ENCODE results near the gene SYNDIG1. TPM values are rescaled to one million over a fixed set of nuclear protein-coding genes. Genes with fewer than 3 reads are reported as not detected.
A peak's percentile ranks its signal among the peaks of the same experiment; 100 is the strongest.

The SYNDIG1 gene
- total RNA-seq, 1 experiment from 2014 or later: not detected

DNA sequence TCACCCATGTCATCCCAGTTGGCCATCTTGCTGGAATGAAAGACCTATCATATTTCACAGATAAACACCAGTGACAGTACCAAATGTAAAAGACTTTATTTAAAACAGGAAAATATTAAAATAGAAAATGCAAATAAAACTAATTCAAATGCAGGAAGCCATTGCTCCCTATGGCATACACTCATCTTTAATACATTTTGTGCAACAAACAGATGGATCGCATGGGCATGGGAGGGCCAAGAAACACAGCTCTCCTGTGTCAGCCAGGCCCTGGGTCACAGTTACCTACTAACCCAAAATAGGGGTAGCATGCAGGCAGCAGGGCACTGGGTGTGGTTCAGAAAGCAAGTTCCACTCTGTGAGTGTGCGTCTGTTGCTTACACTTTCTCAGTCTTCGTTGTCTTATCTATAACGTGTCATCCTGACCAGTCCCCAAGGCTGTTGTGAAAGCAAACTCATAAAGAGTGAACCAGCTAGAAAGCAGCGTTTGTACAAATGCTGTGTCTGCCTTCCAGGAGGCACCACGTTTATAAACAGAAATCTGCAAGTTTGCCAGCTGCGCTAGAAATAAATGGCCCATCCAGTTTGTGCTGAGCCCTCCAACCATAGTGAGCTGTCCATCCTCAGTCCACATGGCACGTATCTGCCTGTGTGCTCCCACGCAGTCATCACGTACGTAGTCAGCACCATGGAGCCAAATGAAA, 180.5 kb downstream of the SYNDIG1 start:
- Histone ChIP-seq H3K9me3 (ENCODE audit: low read length) (no peaks in the 10 kb centered on the region), H3K4me2 (ENCODE audit: low read length) (peak overlapping the region; percentile 27), H3K27ac (ENCODE audit: low read length) (peak overlapping the region; percentile 53), H3F3A (ENCODE audit: low read length, unreplicated experiment) (no peaks in the 10 kb centered on the region), H3K9me2 (replicated peaks; ENCODE audit: low read length) (no peaks in the 10 kb centered on the region), H3K4me3 (ENCODE audit: low read length) (no peak overlapping the region), H3K4me1 (ENCODE audit: insufficient read depth, low read length) (peaks cover 38% of the 10 kb centered on the region), H3K79me2 (ENCODE audit: low read length) (no peaks in the 10 kb centered on the region), H2AFZ (ENCODE audit: low read length) (no peak overlapping the region), H3K9ac (ENCODE audit: low read length) (no peak overlapping the region), H4K20me1 (ENCODE audit: low read length) (no peaks in the 10 kb centered on the region), H3K36me3 (ENCODE audit: low read depth, low read length) (no peaks in the 10 kb centered on the region), H3K27me3 (ENCODE audit: low read length) (peaks cover 6% of the 10 kb centered on the region; the same call in 1 of the 2 replicates)
- ChIA-PET CTCF (no interaction called here), POLR2A (ENCODE audit: unreplicated experiment) (no interaction called here)
- no TSS peak for BruUV-seq (replicated peaks)
- ATAC-seq: peak; percentile 20; the same call in 1 of the 2 replicates
- TF ChIP-seq EZH2 (IDR thresholded peaks at IDR 0.05; ENCODE audit: low read length, unreplicated experiment) (no peak), EZH2phosphoT487 (IDR thresholded peaks at IDR 0.05; ENCODE audit: borderline replicate concordance, low read length) (no peak), CTCF (conservative IDR thresholded peaks at IDR 0.05; ENCODE audit: low read depth, low read length) (no peak)
- peak; percentile 74 for DNase-seq
- intact Hi-C loops (cut with micrococcal nuclease): no loop called here

DNA sequence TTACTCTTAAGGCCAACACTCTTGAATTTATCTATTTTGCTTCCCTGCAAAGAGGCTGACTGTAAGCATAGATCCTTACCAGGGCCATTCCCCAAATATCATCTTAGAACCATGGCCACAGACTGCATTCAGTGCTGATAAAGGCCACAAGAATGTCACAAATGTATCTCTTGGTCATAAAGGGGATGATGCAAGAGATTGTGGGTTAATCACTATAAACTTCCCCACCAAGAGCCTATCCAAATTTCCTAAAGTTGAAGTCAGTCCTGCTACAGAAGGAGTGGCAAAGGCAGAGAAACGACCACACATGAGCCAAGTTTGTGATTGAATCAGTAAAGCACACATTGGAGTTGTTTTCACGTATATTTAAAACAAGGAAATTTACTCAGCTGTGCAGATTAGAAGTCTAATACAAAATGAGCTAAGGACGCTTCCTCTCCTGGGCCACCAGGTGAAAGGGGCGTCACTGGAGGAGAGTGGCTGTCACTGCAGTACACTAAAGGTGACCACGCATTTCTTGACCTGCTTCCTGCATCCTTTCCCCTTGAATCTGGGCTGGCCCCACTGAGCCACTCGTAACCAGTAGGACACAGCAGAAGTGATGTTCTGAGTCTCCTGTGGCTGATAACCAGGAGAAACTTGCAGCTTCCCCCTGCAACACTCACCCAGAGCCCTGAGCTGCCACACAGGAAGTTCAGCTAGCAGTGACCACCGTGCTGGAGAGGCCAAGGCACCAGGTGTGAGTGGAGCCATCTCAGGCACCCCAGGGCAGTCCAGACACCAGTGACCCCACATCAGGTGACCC, 181.9 kb downstream of the SYNDIG1 start:
- no peaks in the 10 kb centered on the region for H3K9me3 ChIP-seq (ENCODE audit: low read length)

More for the DNA sequence above, 181.9 kb downstream of the SYNDIG1 start:
- peak overlapping the region; percentile 53 for H3K27ac ChIP-seq (ENCODE audit: low read length)
- peak overlapping the region; percentile 39 for H3K4me2 ChIP-seq (ENCODE audit: low read length)
- CTCF ChIA-PET: no interaction called here
- peak overlapping the region; percentile 12; the same call in 1 of the 2 replicates for H2AFZ ChIP-seq (ENCODE audit: low read length)
- TF ChIP-seq EZH2phosphoT487 (IDR thresholded peaks at IDR 0.05; ENCODE audit: borderline replicate concordance, low read length) (no peak), CTCF (conservative IDR thresholded peaks at IDR 0.05; ENCODE audit: low read depth, low read length) (no peak), EZH2 (IDR thresholded peaks at IDR 0.05; ENCODE audit: low read length, unreplicated experiment) (no peak)
- no peaks in the 10 kb centered on the region for H4K20me1 ChIP-seq (ENCODE audit: low read length)
- H3K9ac ChIP-seq (ENCODE audit: low read length): no peak overlapping the region
- no peaks in the 10 kb centered on the region for H3K79me2 ChIP-seq (ENCODE audit: low read length)
- DNase-seq (peak; percentile 88), ATAC-seq (no peak; the same call in 1 of the 2 replicates)
- peaks cover 6% of the 10 kb centered on the region; the same call in 1 of the 2 replicates for H3K27me3 ChIP-seq (ENCODE audit: low read length)
- no peak overlapping the region for H3K4me3 ChIP-seq (ENCODE audit: low read length)
- H3K9me2 ChIP-seq (replicated peaks; ENCODE audit: low read length): no peaks in the 10 kb centered on the region
- intact Hi-C loops (cut with micrococcal nuclease): no loop called here
- no peaks in the 10 kb centered on the region for H3K36me3 ChIP-seq (ENCODE audit: low read depth, low read length)
- no TSS peak for BruUV-seq (replicated peaks)
- peaks cover 38% of the 10 kb centered on the region for H3K4me1 ChIP-seq (ENCODE audit: insufficient read depth, low read length)
- H3F3A ChIP-seq (ENCODE audit: low read length, unreplicated experiment): no peaks in the 10 kb centered on the region
- POLR2A ChIA-PET (ENCODE audit: unreplicated experiment): no interaction called here

Data from PC-3 (cell line).